HepG2 (cell line): ENCODE data around the gene ACTR1A. TPM values are rescaled to one million over a fixed set of nuclear protein-coding genes. Genes with fewer than 3 reads are reported as not detected.

ENCODE experiments used
- CAMTA2 ChIP-seq: sonication (generic); formaldehyde crosslinking; IDR thresholded peaks from 2 replicates; pipeline ENCODE4 v1.4.0; 2020; ENCODE audit warnings: mild to moderate bottlenecking, missing genetic modification reagents, borderline replicate concordance
- CENPBD1 ChIP-seq: sonication (generic); formaldehyde crosslinking; IDR thresholded peaks from 2 replicates; pipeline ENCODE4 v1.8.0; 2022; ENCODE audit warnings: missing genetic modification reagents, low read depth, mild to moderate bottlenecking, borderline replicate concordance
- FOXO4 ChIP-seq: sonication (generic); formaldehyde crosslinking; conservative IDR thresholded peaks from 2 replicates; pipeline ENCODE4 v1.8.1; 2023; ENCODE audit warnings: missing genetic modification reagents
- MXD3 ChIP-seq: IDR thresholded peaks from 2 replicates; pipeline ENCODE4 v1.6.1; 2016; ENCODE audit warnings: mild to moderate bottlenecking, missing biosample characterization, missing genetic modification reagents
- MYPOP ChIP-seq: sonication (generic); formaldehyde crosslinking; IDR thresholded peaks from 2 replicates; pipeline ENCODE4 v1.8.1; 2023; ENCODE audit warnings: mild to moderate bottlenecking, moderate library complexity, missing genetic modification reagents
- NAIF1 ChIP-seq: sonication (generic); formaldehyde crosslinking; IDR thresholded peaks from 2 replicates; pipeline ENCODE4 v1.5.0; 2020; ENCODE audit warnings: mild to moderate bottlenecking, missing genetic modification reagents, borderline replicate concordance
- NRL ChIP-seq: sonication (generic); formaldehyde crosslinking; IDR thresholded peaks from 2 replicates; pipeline ENCODE4 v1.5.0; 2020; ENCODE audit warnings: missing genetic modification reagents, mild to moderate bottlenecking, moderate library complexity, borderline replicate concordance
- PITX1 ChIP-seq: sonication (generic); formaldehyde crosslinking; IDR thresholded peaks from 2 replicates; pipeline ENCODE4 v1.5.1; 2020; ENCODE audit warnings: mild to moderate bottlenecking, missing genetic modification reagents
- POGZ ChIP-seq: sonication (generic); formaldehyde crosslinking; IDR thresholded peaks from 2 replicates; pipeline ENCODE4 v1.4.0; 2020; ENCODE audit warnings: mild to moderate bottlenecking, missing genetic modification reagents
- RERE ChIP-seq: IDR thresholded peaks from 2 replicates; pipeline ENCODE4 v1.6.1; 2016; ENCODE audit warnings: low read depth, missing genetic modification reagents, missing compliant biosample characterization
- RXRA ChIP-seq: sonication (generic); formaldehyde crosslinking; IDR thresholded peaks from 2 replicates; pipeline ENCODE4 v1.5.1; 2020; ENCODE audit warnings: missing genetic modification reagents
- TFAP4 ChIP-seq: sonication (generic); IDR thresholded peaks from 2 replicates; pipeline ENCODE4 v1.6.1; 2016; ENCODE audit warnings: low read depth, borderline replicate concordance
- ZBTB2 ChIP-seq: sonication (generic); formaldehyde crosslinking; IDR thresholded peaks from 2 replicates; pipeline ENCODE4 v1.8.0; 2022; ENCODE audit warnings: low read depth, missing genetic modification reagents
- ZBTB20 ChIP-seq: sonication (generic); formaldehyde crosslinking; IDR thresholded peaks from 2 replicates; pipeline ENCODE4 v1.8.1; 2023; ENCODE audit warnings: missing genetic modification reagents, low read depth, mild to moderate bottlenecking, borderline replicate concordance
- ZFY ChIP-seq: sonication (generic); formaldehyde crosslinking; IDR thresholded peaks from 2 replicates; pipeline ENCODE4 v1.4.0; 2020; ENCODE audit warnings: missing genetic modification reagents
- ZNF121 ChIP-seq: sonication (generic); formaldehyde crosslinking; IDR thresholded peaks from 2 replicates; pipeline ENCODE4 v1.5.0; 2020; ENCODE audit warnings: mild to moderate bottlenecking, missing genetic modification reagents
- ZNF331 ChIP-seq: sonication (generic); formaldehyde crosslinking; IDR thresholded peaks from 2 replicates; pipeline ENCODE4 v1.4.0; 2020; ENCODE audit warnings: missing genetic modification reagents
- polyA plus RNA-seq, 8 experiments: library from polyadenylated mRNA; depleted of rRNA in 3 of 8; stranded (reverse) in 7 of 8; unstranded in 1 of 8; fragments of >200 nt; fragmentation: Illumina TruSeq in 4 of 8; extraction: Trizol in 4 of 8; gene quantifications; 2 replicates each; pipeline versions ENCODE4 v1.2.1 to v1.2.3, GENCODE V29; 2011 to 2016; ENCODE audit warnings: low read depth in 4 of 8, missing spikeins in 1 of 8, mixed read lengths in 1 of 8; ENCODE audit not compliant: insufficient read depth in 1 of 8
- total RNA-seq, 5 experiments: library from RNA; depleted of rRNA; stranded (reverse); fragments of >200 nt; fragmentation: Illumina TruSeq; extraction: Trizol; gene quantifications; 2 replicates each; pipeline ENCODE4 v1.2.3, GENCODE V29; 2016; ENCODE audit warnings: low read depth in 1 of 5

The ACTR1A gene
- total and polyA plus RNA-seq, 2 of the 13 experiments (the other 11 are each of a cell fraction or from before 2014, with no cell fraction given): 59.6 to 62.8 TPM

GRCh38 chr10:102450124-102450373, 52.5 kb downstream of the ACTR1A start (continued):
- TF ChIP-seq RERE (peak; percentile 9; the same call in 1 of the 2 replicates), NAIF1 (CRISPR knock-in tag) (no peak), PITX1 (CRISPR knock-in tag) (no peak), MXD3 (CRISPR knock-in tag) (0 out of 2 replicates have a peak, but pooled peaks have one; percentile 43), ZNF331 (CRISPR knock-in tag) (no peak), NRL (CRISPR knock-in tag) (0 out of 2 replicates have a peak, but pooled peaks have one; percentile 60), ZNF121 (CRISPR knock-in tag) (no peak), FOXO4 (0 out of 2 replicates have a peak, but pooled peaks have one; percentile 92), CAMTA2 (no peak), ZBTB20 (CRISPR knock-in tag) (0 out of 2 replicates have a peak, but pooled peaks have one; percentile 18), RXRA (CRISPR knock-in tag) (0 out of 2 replicates have a peak, but pooled peaks have one; percentile 20), ZFY (no peak), TFAP4 (peak; percentile 48; the same call in 1 of the 2 replicates), ZBTB2 (CRISPR knock-in tag) (no peak), CENPBD1 (CRISPR knock-in tag) (no peak), POGZ (CRISPR knock-in tag) (peak; percentile 33; the same call in 1 of the 2 replicates), MYPOP (CRISPR knock-in tag) (0 out of 2 replicates have a peak, but pooled peaks have one; percentile 50)
- TF ChIP-seq, all 625 proteins: peak for 37
